IMR-90 (cell line): ENCODE measurements around the gene TARDBP. TPM values are rescaled to one million over a fixed set of nuclear protein-coding genes. Genes with fewer than 3 reads are reported as not detected.

Experiments used
- ATAC-seq: fragments of 200-7000 bp; cut with Tn5 transposase; 2 replicates; pipeline ENCODE4 v1.9.1; 2020; ENCODE audit warnings: low read depth, mild to moderate bottlenecking, moderate library complexity
- BruUV-seq: library from RNA; stranded (reverse); fragments of 400-500 nt; replicated peaks from 2 replicates; lab custom pipeline; 2021; lab: Mats Ljungman, UMichigan
- CTCF ChIA-PET: fragments of 300-600 bp; formaldehyde crosslinking; extraction: SDS; loops from one replicate; lab custom pipeline; 2021; ENCODE audit warnings: antibody characterized with exemption; lab: Yijun Ruan, JAX
- POLR2A ChIA-PET: fragments of 300-600 bp; sonication (Branson Sonifier 250); formaldehyde crosslinking; loops from one replicate; lab custom pipeline; 2022; ENCODE audit warnings: antibody characterized with exemption; ENCODE audit not compliant: unreplicated experiment; lab: Charles Lee
- DNase-seq: peaks from one replicate; pipeline ENCODE4 v3.0.0; 2013
- H2AFZ ChIP-seq: replicated peaks from 2 replicates; pipeline ENCODE3; 2013; ENCODE audit warnings: low read length, mild to moderate bottlenecking; ENCODE audit not compliant: poor library complexity
- H2AK5ac ChIP-seq: 2 replicates; pipeline ENCODE4 v1.6.1; 2013; ENCODE audit warnings: low read depth, low read length, inconsistent platforms
- H2AK9ac ChIP-seq: replicated peaks from 2 replicates; pipeline ENCODE3; 2013; ENCODE audit warnings: mild to moderate bottlenecking, low read depth, low read length, moderate library complexity; ENCODE audit not compliant: poor library complexity
- H2BK120ac ChIP-seq: 2 replicates; pipeline ENCODE4 v1.6.1; 2013; ENCODE audit warnings: low read depth, low read length, inconsistent platforms
- H2BK15ac ChIP-seq: 3 replicates; pipeline ENCODE4 v1.6.1; 2013; ENCODE audit warnings: low read depth, low read length, inconsistent platforms
- H2BK20ac ChIP-seq: 2 replicates; pipeline ENCODE4 v1.6.1; 2013; ENCODE audit warnings: low read depth, mild to moderate bottlenecking, inconsistent platforms, low read length, moderate library complexity
- H2BK5ac ChIP-seq: 2 replicates; pipeline ENCODE4 v1.6.1; 2013; ENCODE audit warnings: mild to moderate bottlenecking, low read depth, low read length, inconsistent platforms; ENCODE audit not compliant: poor library complexity, severe bottlenecking
- H3K14ac ChIP-seq: replicated peaks from 2 replicates; pipeline ENCODE4 v1.6.1; 2013; ENCODE audit warnings: low read depth, low read length, inconsistent platforms
- H3K18ac ChIP-seq: 2 replicates; pipeline ENCODE4 v1.6.1; 2013; ENCODE audit warnings: low read depth, low read length, control low read depth
- H3K23ac ChIP-seq: 2 replicates; pipeline ENCODE4 v1.6.1; 2013; ENCODE audit warnings: low read depth, low read length, inconsistent platforms
- H3K27ac ChIP-seq: 2 replicates; pipeline ENCODE4 v1.5.1; 2013; ENCODE audit warnings: mild to moderate bottlenecking, control low read depth, low read length; ENCODE audit not compliant: insufficient read depth
- H3K27me3 ChIP-seq: 2 replicates; pipeline ENCODE4 v1.6.1; 2013; ENCODE audit warnings: low read length; ENCODE audit not compliant: control insufficient read depth, insufficient read depth
- H3K36me3 ChIP-seq: 2 replicates; pipeline ENCODE4 v1.6.1; 2013; ENCODE audit warnings: low read length, mixed read lengths; ENCODE audit not compliant: control insufficient read depth, insufficient read depth
- H3K4ac ChIP-seq: 2 replicates; pipeline ENCODE4 v1.6.1; 2013; ENCODE audit warnings: low read depth, low read length, inconsistent platforms
- H3K4me1 ChIP-seq: 2 replicates; pipeline ENCODE4 v1.6.1; 2013; ENCODE audit warnings: low read length, mixed read lengths; ENCODE audit not compliant: control insufficient read depth, insufficient read depth
- H3K4me2 ChIP-seq: 2 replicates; pipeline ENCODE4 v1.6.1; 2013; ENCODE audit warnings: low read depth, mild to moderate bottlenecking, control low read depth, low read length, moderate library complexity
- H3K4me3 ChIP-seq: 2 replicates; pipeline ENCODE4 v1.5.1; 2013; ENCODE audit warnings: low read depth, mild to moderate bottlenecking, control low read depth, low read length, moderate library complexity; ENCODE audit not compliant: insufficient read depth
- H3K56ac ChIP-seq: 2 replicates; pipeline ENCODE4 v1.6.1; 2013; ENCODE audit warnings: low read length, inconsistent platforms; ENCODE audit not compliant: insufficient read depth; ENCODE audit errors: extremely low read depth
- H3K79me1 ChIP-seq, 2 experiments: 2 replicates each; pipeline ENCODE4 v1.6.1; 2013; ENCODE audit warnings: low read length in 2 of 2, inconsistent platforms in 1 of 2, low read depth in 1 of 2
- H3K9ac ChIP-seq: 2 replicates; pipeline ENCODE4 v1.6.1; 2013; ENCODE audit warnings: low read depth, low read length, control low read depth
- H3K9me1 ChIP-seq: 2 replicates; pipeline ENCODE4 v1.6.1; 2013; ENCODE audit warnings: low read length, inconsistent platforms; ENCODE audit not compliant: insufficient read depth
- H3K9me3 ChIP-seq: 2 replicates; pipeline ENCODE4 v1.6.1; 2013; ENCODE audit warnings: low read length; ENCODE audit not compliant: control insufficient read depth, insufficient read depth
- H4K20me1 ChIP-seq: 2 replicates; pipeline ENCODE4 v1.6.1; 2013; ENCODE audit warnings: low read length, inconsistent platforms; ENCODE audit not compliant: insufficient read depth
- H4K5ac ChIP-seq: 2 replicates; pipeline ENCODE4 v1.6.1; 2013; ENCODE audit warnings: mild to moderate bottlenecking, low read depth, low read length, control low read depth
- H4K8ac ChIP-seq, 2 experiments: 2 replicates each; pipeline ENCODE4 v1.6.1; 2013; ENCODE audit warnings: low read depth in 2 of 2, low read length in 2 of 2, control low read depth in 1 of 2, inconsistent platforms in 1 of 2
- H4K91ac ChIP-seq: 2 replicates; pipeline ENCODE4 v1.6.1; 2013; ENCODE audit warnings: low read depth, low read length, inconsistent platforms; ENCODE audit not compliant: insufficient read depth
- ELK1 ChIP-seq: fragments of 150-350 bp; IDR thresholded peaks from 2 replicates; pipeline ENCODE4 v1.6.1; 2016; ENCODE audit warnings: low read depth, mild to moderate bottlenecking, low read length, moderate library complexity, borderline replicate concordance
- RFX5 ChIP-seq: IDR thresholded peaks from 2 replicates; pipeline ENCODE4 v1.8.0; 2012; ENCODE audit warnings: low read depth, mild to moderate bottlenecking, low read length, moderate library complexity
- WGBS, 2 experiments: methylation state at CpG; one replicate each; pipeline versions ENCODE4 v1.1.5 to v1.1.7; 2013; ENCODE audit warnings: missing lambda C conversion rate in 2 of 2; ENCODE audit not compliant: insufficient read length in 1 of 2; ENCODE audit errors: extremely low coverage in 2 of 2; 5-methylcytosine and 5-hydroxymethylcytosine counted together
- dilution Hi-C: fragments of 300-500 bp; cut with HindIII; formaldehyde crosslinking; loops from one replicate; pipeline ENCODE4 v1.14.3; 2018; ENCODE audit warnings: low sequenced_read_pairs; ENCODE audit not compliant: unreplicated experiment
- in situ Hi-C: fragments of 300-500 bp; cut with MboI; formaldehyde crosslinking; loops from 3 replicates; pipeline ENCODE4 v1.14.3; 2019; ENCODE audit warnings: low sequenced_read_pairs, inconsistent platforms, mixed read lengths
- intact Hi-C: fragments of 100-400 bp; cut with micrococcal nuclease; formaldehyde crosslinking; loops from 2 replicates; pipeline ENCODE4 v1.10.0; 2022
- polyA plus RNA-seq, 3 experiments: library from polyadenylated mRNA; depleted of rRNA; stranded (reverse); fragments of >200 nt; gene quantifications; 2 replicates each; pipeline ENCODE4 v1.2.3, GENCODE V29; 2012; ENCODE audit warnings: low replicate concordance in 1 of 3
- total RNA-seq: library from RNA; depleted of rRNA; stranded (reverse); fragments of >200 nt; gene quantifications from 2 replicates; pipeline ENCODE4 v1.2.3, GENCODE V29; 2012

TARDBP gene
- total and polyA plus RNA-seq, 2 of the 4 experiments (the other 2 are of a cell fraction), result 36.7 to 161 TPM

GRCh38 chr1:11064942-11065341 lies 52.5 kb downstream of the TARDBP start:
- in situ Hi-C loops (no loop called here), dilution Hi-C loops (no loop called here), intact Hi-C loops (loop anchor here (2.0 kb wide), 1 partner anchor 28 kb away; no protein-coding TSS in a partner anchor)
- H3K4me1 ChIP-seq, result peaks cover 3% of the 10 kb centered on the region
- H3K4me2 ChIP-seq, result no peak overlapping the region
- no peak overlapping the region for H3K4me3 ChIP-seq
- no peak overlapping the region for H3K9ac ChIP-seq
- CTCF ChIA-PET, result no interaction called here
- no peak overlapping the region for H3K4ac ChIP-seq
- no peaks in the 10 kb centered on the region for H4K20me1 ChIP-seq
- POLR2A ChIA-PET, result no interaction called here
- H3K14ac ChIP-seq, result no peak overlapping the region
- TF ChIP-seq ELK1 (no peak), RFX5 (no peak)
- H2BK15ac ChIP-seq, result no peak overlapping the region
- peaks cover 22 to 24% of the 10 kb centered on the region in 2 experiments for H3K79me1 ChIP-seq
- H3K27ac ChIP-seq, result no peak overlapping the region
- H2BK120ac ChIP-seq, result no peak overlapping the region
- H2AFZ ChIP-seq, result no peak overlapping the region
- no peak overlapping the region for H4K91ac ChIP-seq
- H4K8ac ChIP-seq, result no peak overlapping the region
- no peak overlapping the region for H2AK5ac ChIP-seq
- no peak overlapping the region for H3K23ac ChIP-seq
- H3K56ac ChIP-seq, result no peak overlapping the region
- no peak overlapping the region for H3K18ac ChIP-seq
- no TSS peak for BruUV-seq
- no peak for ATAC-seq
- H3K36me3 ChIP-seq, result peaks cover 48% of the 10 kb centered on the region
- no peak overlapping the region for H2BK5ac ChIP-seq
- H4K5ac ChIP-seq, result no peak overlapping the region
- no peaks in the 10 kb centered on the region for H3K9me3 ChIP-seq
- WGBS, 2 experiments, result no CpG with 5 or more reads among the region's 3 CpGs
- no peak overlapping the region for H2AK9ac ChIP-seq
- no peaks in the 10 kb centered on the region for H3K27me3 ChIP-seq
- peaks cover 6% of the 10 kb centered on the region; the same call in 1 of the 2 replicates for H3K9me1 ChIP-seq
- no peak overlapping the region for H2BK20ac ChIP-seq
- no peak for DNase-seq
